Natural killer cell (primary cell): ENCODE measurements around the gene ST8SIA1. TPM values are rescaled to one million over a fixed set of nuclear protein-coding genes. Genes with fewer than 3 reads are reported as not detected.

ENCODE experiments used
- ATAC-seq, 3 donors: fragments of 150-1000 bp in 2 of 3; fragments of 200-7000 bp in 1 of 3; cut with Tn5 transposase; 1 replicate in 1 of 3; 2 replicates in 2 of 3; pipeline ENCODE4 v1.10.0; 2021; ENCODE audit warnings: mild to moderate bottlenecking in 2 of 3, moderate library complexity in 2 of 3
- DNase-seq, 2 donors: peaks; one replicate each; pipeline versions ENCODE4 v3.0.0 to v3.0.0-alpha.2; 2013 to 2021; ENCODE audit warnings: mixed read lengths in 1 of 2
- H3K27ac ChIP-seq: one replicate; pipeline ENCODE4 v1.5.1; 2013; ENCODE audit warnings: mild to moderate bottlenecking, low read length
- H3K27me3 ChIP-seq: one replicate; pipeline ENCODE4 v1.6.1; 2013; ENCODE audit warnings: low read length; ENCODE audit not compliant: control insufficient read depth, insufficient read depth
- H3K36me3 ChIP-seq: one replicate; pipeline ENCODE4 v1.6.1; 2013; ENCODE audit warnings: low read length; ENCODE audit not compliant: control insufficient read depth, insufficient read depth
- H3K4me1 ChIP-seq: one replicate; pipeline ENCODE4 v1.6.1; 2013; ENCODE audit warnings: low read length; ENCODE audit not compliant: control insufficient read depth, insufficient read depth
- H3K4me3 ChIP-seq: one replicate; pipeline ENCODE4 v1.5.1; 2013; ENCODE audit warnings: low read length
- H3K9me3 ChIP-seq: one replicate; pipeline ENCODE4 v1.6.1; 2013; ENCODE audit warnings: low read length; ENCODE audit not compliant: control insufficient read depth, insufficient read depth
- H3K27ac Mint-ChIP-seq, 2 donors: one replicate each; pipeline ENCODE4 v1.8.0; 2022; ENCODE audit warnings: mild to moderate bottlenecking in 2 of 2, mixed read lengths in 2 of 2, moderate library complexity in 1 of 2
- H3K27me3 Mint-ChIP-seq, 2 donors: one replicate each; pipeline ENCODE4 v1.8.0; 2022; ENCODE audit warnings: low read depth in 2 of 2, mixed read lengths in 2 of 2
- H3K36me3 Mint-ChIP-seq: one replicate; pipeline ENCODE4 v1.8.0; 2022; ENCODE audit warnings: mixed read lengths
- H3K4me1 Mint-ChIP-seq, 2 donors: one replicate each; pipeline ENCODE4 v1.8.0; 2022; ENCODE audit warnings: mixed read lengths in 2 of 2
- H3K4me3 Mint-ChIP-seq: one replicate; pipeline ENCODE4 v1.8.0; 2022; ENCODE audit warnings: mild to moderate bottlenecking, moderate library complexity, mixed read lengths
- H3K9me3 Mint-ChIP-seq, 2 donors: one replicate each; pipeline ENCODE4 v1.8.0; 2022; ENCODE audit warnings: mixed read lengths in 2 of 2
- CTCF ChIP-seq: fragments of 200-600 bp; IDR thresholded peaks from one replicate; pipeline ENCODE4 v1.8.0; 2022; ENCODE audit warnings: antibody characterized with exemption
- WGBS: methylation state at CpG from one replicate; pipeline ENCODE4 v1.1.7; 2013; ENCODE audit warnings: missing lambda C conversion rate; ENCODE audit not compliant: insufficient coverage; 5-methylcytosine and 5-hydroxymethylcytosine counted together
- intact Hi-C: fragments of 100-400 bp; cut with micrococcal nuclease; formaldehyde crosslinking; loops from one replicate; pipeline ENCODE4 v1.14.2; 2022
- total RNA-seq, 4 donors: library from RNA; stranded (reverse); fragments of 120-200 nt in 1 of 4; gene quantifications; one replicate each; pipeline versions ENCODE4 v1.2.3 to v1.2.4, GENCODE V29; 2013 to 2022

ST8SIA1 gene
- total RNA-seq, 3 donors from 2014 or later (not counting 1 experiment from before 2014, with no cell fraction given) = 0.60 to 0.79 TPM; not detected in 1

GRCh38 chr12:22286569-22286968 lies 47.9 kb downstream of the ST8SIA1 start:
- ATAC-seq = no peak
- H3K27ac Mint-ChIP-seq = no peak overlapping the region
- no peak for TF ChIP-seq CTCF

DNA sequence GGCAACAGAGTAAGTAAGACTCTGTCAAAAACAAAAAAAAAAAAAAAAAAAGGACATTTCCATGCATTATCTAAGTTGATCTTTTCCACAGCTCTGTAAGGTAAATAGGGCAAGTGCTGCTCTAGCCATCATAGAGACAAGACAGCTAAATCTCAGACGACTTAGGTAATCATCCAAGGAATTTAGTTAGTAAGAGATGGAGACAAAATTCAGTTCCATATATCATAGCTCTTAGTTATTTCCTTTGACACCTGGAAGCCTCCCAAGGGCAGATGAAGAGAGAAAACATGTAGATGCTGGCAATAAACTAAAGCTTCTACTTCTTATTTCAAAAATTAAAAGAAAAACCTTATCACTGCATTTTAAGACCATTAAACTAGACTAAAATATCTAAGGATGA lies 48.7 kb downstream of the ST8SIA1 start:
- peaks cover 8 to 28% of the 10 kb centered on the region in 2 donors for H3K27me3 Mint-ChIP-seq
- H3K27ac Mint-ChIP-seq = no peak overlapping the region
- TF ChIP-seq CTCF = no peak
- no peaks in the 10 kb centered on the region for H3K9me3 Mint-ChIP-seq
- DNase-seq (no peak), ATAC-seq (no peak)
- Histone ChIP-seq H3K27ac (no peak overlapping the region), H3K9me3 (no peaks in the 10 kb centered on the region), H3K36me3 (no peaks in the 10 kb centered on the region), H3K4me3 (no peak overlapping the region), H3K27me3 (no peaks in the 10 kb centered on the region), H3K4me1 (peaks cover 8% of the 10 kb centered on the region)
- WGBS = no CpG with 5 or more reads among the region's 1 CpG
- no peaks in the 10 kb centered on the region for H3K36me3 Mint-ChIP-seq
- no peak overlapping the region for H3K4me3 Mint-ChIP-seq
- peaks cover 19 to 21% of the 10 kb centered on the region in 2 donors for H3K4me1 Mint-ChIP-seq
- intact Hi-C loops = no loop called here

More at GRCh38 chr12:22286569-22286968, 47.9 kb downstream of the ST8SIA1 start:
- Mint-ChIP-seq H3K4me1 (peaks cover 19 to 21% of the 10 kb centered on the region in 2 donors), H3K9me3 (no peaks in the 10 kb centered on the region), H3K4me3 (no peak overlapping the region), H3K36me3 (no peaks in the 10 kb centered on the region), H3K27me3 (peaks cover 8 to 31% of the 10 kb centered on the region in 2 donors)
- H3K27ac ChIP-seq = no peak overlapping the region
- intact Hi-C loops = no loop called here
- no peaks in the 10 kb centered on the region for H3K27me3 ChIP-seq
- no peak overlapping the region for H3K4me3 ChIP-seq
- H3K36me3 ChIP-seq = no peaks in the 10 kb centered on the region
- peaks cover 8% of the 10 kb centered on the region for H3K4me1 ChIP-seq
- H3K9me3 ChIP-seq = no peaks in the 10 kb centered on the region
- no peak for DNase-seq

DNA sequence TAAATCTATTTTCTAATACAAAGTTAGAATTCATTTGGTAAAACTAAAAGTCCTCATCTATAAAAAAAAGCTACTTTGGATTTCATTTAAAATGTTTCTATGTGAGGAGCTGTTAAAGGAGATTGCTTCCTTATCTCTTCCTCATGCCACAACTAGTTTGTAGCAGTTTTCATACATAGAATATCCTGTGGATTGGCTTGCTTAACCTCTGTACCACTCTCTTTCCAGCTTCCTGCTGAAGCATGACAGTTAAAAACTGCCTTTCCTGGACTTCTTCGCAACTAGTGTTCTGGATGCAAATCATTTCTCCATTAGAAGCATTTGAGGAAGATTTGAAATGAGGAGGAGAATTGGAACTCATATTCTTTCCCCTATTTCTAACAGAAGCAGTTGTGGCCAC lies 49.6 kb downstream of the ST8SIA1 start:
- Mint-ChIP-seq H3K27ac (no peak overlapping the region), H3K27me3 (peaks cover 0 to 25% of the 10 kb centered on the region in 2 donors), H3K4me1 (peaks cover 19 to 21% of the 10 kb centered on the region in 2 donors), H3K4me3 (no peak overlapping the region), H3K9me3 (no peaks in the 10 kb centered on the region), H3K36me3 (no peaks in the 10 kb centered on the region)
- H3K4me1 ChIP-seq = peaks cover 8% of the 10 kb centered on the region
- no peaks in the 10 kb centered on the region for H3K9me3 ChIP-seq
- H3K27me3 ChIP-seq = no peaks in the 10 kb centered on the region
- no peak for TF ChIP-seq CTCF
- WGBS = no CpG with 5 or more reads among the region's 1 CpG
- no peak overlapping the region for H3K4me3 ChIP-seq
- H3K27ac ChIP-seq = no peak overlapping the region
- H3K36me3 ChIP-seq = no peaks in the 10 kb centered on the region
- DNase-seq = no peak
- no peak for ATAC-seq
- intact Hi-C loops = no loop called here

- WGBS = 88% methylated on average over 4 of the region's 4 CpGs
- no peak for ATAC-seq
- H3K4me3 ChIP-seq = no peak overlapping the region
- intact Hi-C loops = no loop called here
- no peak for TF ChIP-seq CTCF
- no peaks in the 10 kb centered on the region for H3K9me3 ChIP-seq
- H3K27me3 ChIP-seq = no peaks in the 10 kb centered on the region
- H3K36me3 ChIP-seq = no peaks in the 10 kb centered on the region
- Mint-ChIP-seq H3K4me3 (no peak overlapping the region), H3K27me3 (peaks cover 4 to 39% of the 10 kb centered on the region in 2 donors), H3K27ac (no peak overlapping the region), H3K36me3 (no peaks in the 10 kb centered on the region), H3K9me3 (no peaks in the 10 kb centered on the region), H3K4me1 (peaks cover 16 to 18% of the 10 kb centered on the region in 2 donors)
- H3K4me1 ChIP-seq = peaks cover 6% of the 10 kb centered on the region
- H3K27ac ChIP-seq = no peak overlapping the region
- DNase-seq = no peak
These were observed 51.0 kb downstream of the ST8SIA1 start for GRCh38 chr12:22283508-22283907.
